ENCODE results near the gene CASTOR1. TPM values are rescaled to one million over a fixed set of nuclear protein-coding genes. Genes with fewer than 3 reads are reported as not detected.

Gene CASTOR1
- total and polyA plus RNA-seq, 2 donors (not counting 3 experiments of a cell fraction or from before 2014, with no cell fraction given): 8.1 to 26.8 TPM

- peak overlapping the region; percentile 64 for H3K4me2 ChIP-seq (ENCODE audit: insufficient read depth, low read length)
- dilution Hi-C loops (cut with MboI; ENCODE audit: extremely low pct_ligation_motif_present, low sequenced_read_pairs): no loop called here
- H3K27me3 ChIP-seq (ENCODE audit: control insufficient read depth in 2 of 2, insufficient read depth in 2 of 2, low read length in 2 of 2): no peaks in the 10 kb centered on the region
- no peak overlapping the region for H3K27ac ChIP-seq (ENCODE audit: insufficient read depth, low read depth, low read length)
- H3K79me2 ChIP-seq (ENCODE audit: control insufficient read depth, insufficient read depth, low read length): no peaks in the 10 kb centered on the region
- H3K9me3 ChIP-seq (replicated peaks; ENCODE audit: control insufficient read depth, insufficient read depth, low read length): no peaks in the 10 kb centered on the region
- DNase-seq (ENCODE audit: low read depth, low spot score) (no peak), FAIRE-seq (no peak)
- H3K36me3 ChIP-seq (ENCODE audit: control insufficient read depth in 2 of 2, extremely low read depth in 1 of 2, insufficient read depth in 2 of 2, low read length in 2 of 2): peaks cover 0 to 13% of the 10 kb centered on the region in 2 experiments
- peak overlapping the region; percentile 68 for H2AFZ ChIP-seq (ENCODE audit: low read depth, low read length)
- ChIA-PET POLR2A (interaction anchor here (0.9 to 2.1 kb wide), 7 partner anchors 11 to 136 kb away, joined by 4 to 7 read pairs (median 6); partner anchors contain the start of genes CCDC157, RNF215, SF3A1 and TBC1D10A), CTCF (interaction anchor here (0.7 to 4.4 kb wide), 50 partner anchors 10 to 467 kb away, joined by 3 to 164 read pairs (median 6); partner anchors contain the start of genes CCDC157, MTFP1, RNF215 and SEC14L2)
- H3K4me3 ChIP-seq (replicated peaks in 1 of 3; ENCODE audit: insufficient read depth in 1 of 3, low read depth in 1 of 3, low read length in 3 of 3): peak overlapping the region; percentile 54 to 84 (median 64)
- peak overlapping the region; percentile 45 for H3K9ac ChIP-seq (replicated peaks; ENCODE audit: extremely low read depth, insufficient read depth, low read length)
- no peaks in the 10 kb centered on the region for H4K20me1 ChIP-seq (replicated peaks; ENCODE audit: control insufficient read depth, extremely low read depth, insufficient read depth, low read length)
- H3K9me1 ChIP-seq (replicated peaks; ENCODE audit: control insufficient read depth, extremely low read depth, insufficient read depth, low read length): no peaks in the 10 kb centered on the region
- BruUV-seq (replicated peaks): no TSS peak
- intact Hi-C loops (cut with micrococcal nuclease): loop anchor here (1.0 kb wide), 6 partner anchors 32 to 197 kb away; partner anchors contain the start of genes RNF215, SF3A1 and TBC1D10A
- TF ChIP-seq MYC (IDR thresholded peaks at IDR 0.05; ENCODE audit: low read depth, low read length): no peak
- no peak for TF ChIP-seq POLR2A (IDR thresholded peaks at IDR 0.05; ENCODE audit: low read depth, low read length)
- no peak for TF ChIP-seq POLR2AphosphoS5 (IDR thresholded peaks at IDR 0.05; ENCODE audit: insufficient read depth, low read depth, low read length)
- TF ChIP-seq, protein P1, sequence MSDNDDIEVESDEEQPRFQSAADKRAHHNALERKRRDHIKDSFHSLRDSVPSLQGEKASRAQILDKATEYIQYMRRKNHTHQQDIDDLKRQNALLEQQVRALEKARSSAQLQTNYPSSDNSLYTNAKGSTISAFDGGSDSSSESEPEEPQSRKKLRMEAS (IDR thresholded peaks at IDR 0.05; ENCODE audit: insufficient read depth, insufficient read length): no peak
- TF ChIP-seq GATA2 (IDR thresholded peaks at IDR 0.05; ENCODE audit: insufficient read depth, insufficient read length, low read depth, low read length): no peak
- TF ChIP-seq JUN (IDR thresholded peaks at IDR 0.05; ENCODE audit: borderline replicate concordance, insufficient read depth, insufficient read length, low read depth): no peak
- no peak for TF ChIP-seq EZH2 (IDR thresholded peaks at IDR 0.05; ENCODE audit: borderline replicate concordance, low read depth, low read length, severe bottlenecking)
- no peak for TF ChIP-seq FOS (IDR thresholded peaks at IDR 0.05; ENCODE audit: borderline replicate concordance, insufficient read depth, low read length)
- TF ChIP-seq CTCF (IDR thresholded peaks at IDR 0.05; ENCODE audit: extremely low read depth in 1 of 2, insufficient read depth in 1 of 2, low read depth in 1 of 2, low read length in 2 of 2): no peak
- peaks cover 28% of the 10 kb centered on the region for H3K4me1 ChIP-seq (ENCODE audit: control insufficient read depth, extremely low read depth, insufficient read depth, low read length)
Observed at GRCh38 chr22:30288419-30289140, 725 bp downstream of the CASTOR1 start.

All from endothelial cell of umbilical vein (primary cell).